Vagina (tissue), 2 donors: ENCODE measurements around the gene EGR2. TPM values are rescaled to one million over a fixed set of nuclear protein-coding genes. Genes with fewer than 3 reads are reported as not detected.

Source experiments
- DNase-seq, 2 donors: peaks; one replicate each; pipeline ENCODE4 v3.0.0-alpha.2; 2017; ENCODE audit errors: extremely low spot score in 2 of 2
- H3K27ac ChIP-seq: fragments of 200-600 bp; sonication (generic); one replicate; pipeline ENCODE4 v1.5.1; 2019
- H3K27me3 ChIP-seq: fragments of 200-600 bp; sonication (generic); one replicate; pipeline ENCODE4 v1.5.1; 2019
- H3K36me3 ChIP-seq, 2 donors: fragments of 200-600 bp; sonication (generic); one replicate each; pipeline ENCODE4 v1.5.1; 2017 to 2019
- H3K4me1 ChIP-seq: fragments of 200-600 bp; sonication (generic); one replicate; pipeline ENCODE4 v1.5.1; 2019
- H3K4me3 ChIP-seq, 2 donors: fragments of 200-600 bp; sonication (generic); 1 replicate in 1 of 2; 2 replicates in 1 of 2; pipeline ENCODE4 v1.5.1; 2016 to 2019
- H3K9me3 ChIP-seq: fragments of 200-600 bp; sonication (generic); one replicate; pipeline ENCODE4 v1.5.1; 2019
- POLR2A ChIP-seq, 2 donors: fragments of 450-650 bp; IDR thresholded peaks; one replicate each; pipeline ENCODE4 v1.6.1; 2017; ENCODE audit warnings: antibody characterized with exemption in 2 of 2, mild to moderate bottlenecking in 2 of 2, moderate library complexity in 2 of 2
- POLR2AphosphoS5 ChIP-seq, 2 donors: sonication (generic); formaldehyde crosslinking; IDR thresholded peaks; one replicate each; pipeline ENCODE4 v1.9.0; 2017; ENCODE audit warnings: antibody characterized with exemption in 2 of 2, mild to moderate bottlenecking in 2 of 2, low read depth in 1 of 2; ENCODE audit not compliant: insufficient read depth in 1 of 2
- intact Hi-C: fragments of 100-400 bp; cut with DNase I; formaldehyde crosslinking; loops from one replicate; pipeline ENCODE4 v1.15.1; 2023
- total RNA-seq: library from RNA; depleted of rRNA; stranded (reverse); fragments of >200 nt; gene quantifications from one replicate; pipeline ENCODE4 v1.2.3, GENCODE V29; 2016
- TF ChIP-seq, protein P1 (sequence below), 3 experiments: fragments of 450-650 bp in 2 of 3; fragments of 200-600 bp in 1 of 3; sonication (generic) in 1 of 3; IDR thresholded peaks; one replicate each; pipeline ENCODE4 v1.5.1; 2017 to 2019; ENCODE audit warnings: antibody characterized with exemption in 3 of 3, mild to moderate bottlenecking in 2 of 3, moderate library complexity in 2 of 3

Gene EGR2
- total RNA-seq, 1 donor from 2014 or later, result 3.2 TPM

DNA sequence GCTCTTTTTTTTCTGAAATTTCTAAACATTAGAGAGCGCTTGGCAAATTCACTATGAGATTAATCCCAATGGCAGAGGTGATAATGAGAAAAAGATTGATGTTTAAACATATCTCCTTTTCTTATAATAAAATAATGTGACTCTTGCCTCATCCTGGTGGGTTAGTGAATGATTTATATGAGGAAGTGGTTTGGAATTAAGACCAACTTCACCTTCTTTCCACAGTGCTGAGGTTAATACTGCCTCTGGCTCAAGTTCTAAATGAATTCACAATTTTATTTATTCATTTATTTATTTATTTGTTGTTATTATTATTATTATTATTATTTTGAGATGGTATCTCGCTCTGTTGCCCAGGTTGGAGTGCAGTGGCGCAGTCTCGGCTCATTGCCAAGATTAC is 52.2 kb downstream of the EGR2 start:
- Histone ChIP-seq H3K27ac (no peak overlapping the region), H3K36me3 (no peaks in the 10 kb centered on the region), H3K4me3 (no peak overlapping the region), H3K9me3 (no peaks in the 10 kb centered on the region), H3K4me1 (no peaks in the 10 kb centered on the region), H3K27me3 (no peaks in the 10 kb centered on the region)
- intact Hi-C loops, result no loop called here
- DNase-seq, result no peak
- TF ChIP-seq POLR2A (IDR thresholded peaks at IDR 0.05) (no peak), POLR2AphosphoS5 (IDR thresholded peaks at IDR 0.05; ENCODE audit: insufficient read depth in 1 of 2, low read depth in 1 of 2) (no peak)

DNA sequence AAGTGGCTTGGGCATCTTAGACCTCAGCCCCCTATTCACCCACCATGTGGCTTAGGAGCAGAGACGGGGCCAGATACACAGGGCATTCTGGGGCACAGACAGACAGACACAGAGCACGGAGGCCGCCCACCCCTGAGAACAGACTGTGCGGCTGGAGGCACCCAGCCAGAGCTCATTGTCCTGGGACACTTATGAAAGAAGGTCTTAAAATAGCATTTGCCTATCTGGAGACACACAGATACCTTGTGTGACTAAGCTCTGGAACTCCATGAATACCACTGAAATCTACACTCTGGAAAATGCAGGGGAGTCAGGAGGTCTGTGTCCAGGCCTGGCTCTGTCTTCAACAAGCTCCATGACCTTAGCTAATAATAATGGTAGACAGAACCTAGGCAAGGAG is 53.0 kb downstream of the EGR2 start:
- TF ChIP-seq POLR2A (IDR thresholded peaks at IDR 0.05), result no peak
- no peak for TF ChIP-seq POLR2AphosphoS5 (IDR thresholded peaks at IDR 0.05; ENCODE audit: insufficient read depth in 1 of 2, low read depth in 1 of 2)
- TF ChIP-seq, protein P1, sequence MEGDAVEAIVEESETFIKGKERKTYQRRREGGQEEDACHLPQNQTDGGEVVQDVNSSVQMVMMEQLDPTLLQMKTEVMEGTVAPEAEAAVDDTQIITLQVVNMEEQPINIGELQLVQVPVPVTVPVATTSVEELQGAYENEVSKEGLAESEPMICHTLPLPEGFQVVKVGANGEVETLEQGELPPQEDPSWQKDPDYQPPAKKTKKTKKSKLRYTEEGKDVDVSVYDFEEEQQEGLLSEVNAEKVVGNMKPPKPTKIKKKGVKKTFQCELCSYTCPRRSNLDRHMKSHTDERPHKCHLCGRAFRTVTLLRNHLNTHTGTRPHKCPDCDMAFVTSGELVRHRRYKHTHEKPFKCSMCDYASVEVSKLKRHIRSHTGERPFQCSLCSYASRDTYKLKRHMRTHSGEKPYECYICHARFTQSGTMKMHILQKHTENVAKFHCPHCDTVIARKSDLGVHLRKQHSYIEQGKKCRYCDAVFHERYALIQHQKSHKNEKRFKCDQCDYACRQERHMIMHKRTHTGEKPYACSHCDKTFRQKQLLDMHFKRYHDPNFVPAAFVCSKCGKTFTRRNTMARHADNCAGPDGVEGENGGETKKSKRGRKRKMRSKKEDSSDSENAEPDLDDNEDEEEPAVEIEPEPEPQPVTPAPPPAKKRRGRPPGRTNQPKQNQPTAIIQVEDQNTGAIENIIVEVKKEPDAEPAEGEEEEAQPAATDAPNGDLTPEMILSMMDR (IDR thresholded peaks at IDR 0.05), result no peak
- no peaks in the 10 kb centered on the region for H3K27me3 ChIP-seq
- H3K4me1 ChIP-seq, result no peaks in the 10 kb centered on the region
- H3K36me3 ChIP-seq, result no peaks in the 10 kb centered on the region
- intact Hi-C loops, result no loop called here
- H3K9me3 ChIP-seq, result no peaks in the 10 kb centered on the region
- no peak for DNase-seq
- H3K4me3 ChIP-seq, result no peak overlapping the region
- H3K27ac ChIP-seq, result no peak overlapping the region

Other genes starting within 250 kb of the EGR2 start
- gene ADO, start 11.6 kb downstream of the EGR2 start, total RNA-seq, result 17.2 TPM